Testis (tissue), 2 donors: ENCODE measurements around the gene BMPR1B.

Experiments used
- POLR2A ChIP-seq: fragments of 450-650 bp; IDR thresholded peaks from one replicate; pipeline ENCODE4 v1.6.1; 2017; ENCODE audit warnings: antibody characterized with exemption, mild to moderate bottlenecking, moderate library complexity
- TF ChIP-seq, protein P1 (sequence below), 3 experiments: fragments of 450-650 bp in 2 of 3; fragments of 200-600 bp in 1 of 3; sonication (generic) in 1 of 3; IDR thresholded peaks; one replicate each; pipeline ENCODE4 v1.5.1; 2016 to 2019; ENCODE audit warnings: antibody characterized with exemption in 3 of 3, mild to moderate bottlenecking in 2 of 3, moderate library complexity in 1 of 3

DNA sequence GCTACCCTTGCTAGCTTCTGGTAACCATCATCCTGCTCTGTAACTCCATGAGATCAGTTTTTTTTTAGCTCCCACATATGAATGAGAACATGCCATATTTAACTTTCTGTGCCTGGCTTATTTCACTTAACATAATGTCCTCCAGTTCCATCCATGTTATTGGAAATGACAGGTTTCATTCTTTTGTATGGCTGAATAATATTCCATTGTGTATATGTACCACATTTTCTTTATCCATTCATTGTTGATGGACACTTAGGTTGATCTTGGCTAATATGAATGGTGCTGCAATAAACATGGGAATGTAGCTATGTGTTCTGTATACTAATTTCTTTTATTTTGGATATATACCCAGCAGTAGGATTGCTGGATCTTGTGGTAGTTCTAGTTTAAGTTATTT, 204.7 kb downstream of the BMPR1B start:
- TF ChIP-seq, protein P1, sequence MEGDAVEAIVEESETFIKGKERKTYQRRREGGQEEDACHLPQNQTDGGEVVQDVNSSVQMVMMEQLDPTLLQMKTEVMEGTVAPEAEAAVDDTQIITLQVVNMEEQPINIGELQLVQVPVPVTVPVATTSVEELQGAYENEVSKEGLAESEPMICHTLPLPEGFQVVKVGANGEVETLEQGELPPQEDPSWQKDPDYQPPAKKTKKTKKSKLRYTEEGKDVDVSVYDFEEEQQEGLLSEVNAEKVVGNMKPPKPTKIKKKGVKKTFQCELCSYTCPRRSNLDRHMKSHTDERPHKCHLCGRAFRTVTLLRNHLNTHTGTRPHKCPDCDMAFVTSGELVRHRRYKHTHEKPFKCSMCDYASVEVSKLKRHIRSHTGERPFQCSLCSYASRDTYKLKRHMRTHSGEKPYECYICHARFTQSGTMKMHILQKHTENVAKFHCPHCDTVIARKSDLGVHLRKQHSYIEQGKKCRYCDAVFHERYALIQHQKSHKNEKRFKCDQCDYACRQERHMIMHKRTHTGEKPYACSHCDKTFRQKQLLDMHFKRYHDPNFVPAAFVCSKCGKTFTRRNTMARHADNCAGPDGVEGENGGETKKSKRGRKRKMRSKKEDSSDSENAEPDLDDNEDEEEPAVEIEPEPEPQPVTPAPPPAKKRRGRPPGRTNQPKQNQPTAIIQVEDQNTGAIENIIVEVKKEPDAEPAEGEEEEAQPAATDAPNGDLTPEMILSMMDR (IDR thresholded peaks at IDR 0.05), result no peak
- TF ChIP-seq POLR2A, result no peak
